K562 (cell line): ENCODE measurements around the gene COL23A1. TPM values are rescaled to one million over a fixed set of nuclear protein-coding genes. Genes with fewer than 3 reads are reported as not detected.

Experiments
- ATF3 ChIP-seq, 2 experiments: fragments of 450-650 bp in 1 of 2; sonication (generic) in 1 of 2; formaldehyde crosslinking in 1 of 2; IDR thresholded peaks in 1 of 2; conservative IDR thresholded peaks in 1 of 2; 2 replicates each; pipeline versions ENCODE4 v1.6.1 to v1.8.1; 2016 to 2023; ENCODE audit warnings: mild to moderate bottlenecking in 2 of 2, moderate library complexity in 2 of 2, inconsistent platforms in 1 of 2, missing genetic modification reagents in 1 of 2
- FOXK1 ChIP-seq: sonication (generic); formaldehyde crosslinking; IDR thresholded peaks from 2 replicates; pipeline ENCODE4 v1.8.0; 2022; ENCODE audit warnings: missing genetic modification reagents, mild to moderate bottlenecking, borderline replicate concordance
- IRF9 ChIP-seq: fragments of 450-650 bp; IDR thresholded peaks from 2 replicates; pipeline ENCODE4 v1.6.1; 2016; ENCODE audit warnings: missing biosample characterization, missing genetic modification characterization
- L3MBTL2 ChIP-seq: fragments of 450-650 bp; IDR thresholded peaks from 2 replicates; pipeline ENCODE4 v1.6.1; 2016; ENCODE audit warnings: mild to moderate bottlenecking, moderate library complexity
- MYC ChIP-seq, 2 experiments: fragments of 250-450 bp in 1 of 2; sonication (Bioruptor Pico) in 1 of 2; IDR thresholded peaks; 2 replicates each; pipeline versions ENCODE4 v1.5.1 to v1.6.1; 2012 to 2021; ENCODE audit warnings: low read depth in 2 of 2, borderline replicate concordance in 1 of 2, improper control_type of control experiment in 1 of 2, low read length in 1 of 2, mild to moderate bottlenecking in 1 of 2, moderate library complexity in 1 of 2
- RBM25 ChIP-seq: fragments of 200-400 bp; formaldehyde crosslinking; IDR thresholded peaks from 2 replicates; pipeline ENCODE4 v1.6.1; 2018; ENCODE audit warnings: low read length, low read depth, moderate library complexity; ENCODE audit not compliant: severe bottlenecking
- RCOR1 ChIP-seq, 2 experiments: IDR thresholded peaks; 2 replicates each; pipeline ENCODE4 v1.6.1; 2012; ENCODE audit warnings: low read depth in 2 of 2, low read length in 2 of 2, borderline replicate concordance in 1 of 2, improper control_type of control experiment in 1 of 2
- SMAD4 ChIP-seq: fragments of 250-450 bp; sonication (Bioruptor Pico); conservative IDR thresholded peaks from 2 replicates; pipeline ENCODE4 v1.8.0; 2021; ENCODE audit warnings: inconsistent platforms, mild to moderate bottlenecking, moderate library complexity
- ZBTB1 ChIP-seq: sonication (generic); formaldehyde crosslinking; IDR thresholded peaks from 2 replicates; pipeline ENCODE4 v1.8.1; 2023; ENCODE audit warnings: missing genetic modification reagents, low read depth, mild to moderate bottlenecking, borderline replicate concordance
- ZBTB40 ChIP-seq, 2 experiments: fragments of 450-650 bp in 1 of 2; sonication (generic) in 1 of 2; formaldehyde crosslinking in 1 of 2; IDR thresholded peaks; 2 replicates each; pipeline versions ENCODE4 v1.7.1 to v1.9.0; 2016 to 2022; ENCODE audit warnings: inconsistent platforms in 1 of 2, mild to moderate bottlenecking in 1 of 2, missing genetic modification reagents in 1 of 2
- ZNF224 ChIP-seq: sonication (generic); formaldehyde crosslinking; IDR thresholded peaks from 2 replicates; pipeline ENCODE4 v1.8.0; 2022; ENCODE audit warnings: mild to moderate bottlenecking, missing genetic modification reagents
- ZSCAN32 ChIP-seq: fragments of 450-650 bp; formaldehyde crosslinking; IDR thresholded peaks from 2 replicates; pipeline ENCODE4 v1.4.0; 2020; ENCODE audit warnings: mild to moderate bottlenecking, moderate library complexity
- ZZZ3 ChIP-seq: fragments of 450-650 bp; IDR thresholded peaks from 2 replicates; pipeline ENCODE4 v1.6.1; 2016; ENCODE audit warnings: antibody characterized with exemption, mild to moderate bottlenecking, moderate library complexity
- polyA plus RNA-seq, 8 experiments: library from polyadenylated mRNA; depleted of rRNA in 4 of 8; stranded (reverse) in 5 of 8; unstranded in 3 of 8; fragments of >200 nt; fragmentation: Nextera tagmentation in 2 of 8; fragmentation: Illumina TruSeq in 1 of 8; extraction: Ambion mirVana in 2 of 8; extraction: Trizol in 1 of 8; gene quantifications; 2 replicates each; pipeline versions ENCODE4 v1.2.1 to v1.2.3, GENCODE V29; 2011 to 2014; ENCODE audit warnings: inconsistent platforms in 1 of 8, missing spikeins in 1 of 8
- total RNA-seq, 7 experiments: library from RNA; depleted of rRNA in 6 of 7; stranded (reverse); fragments of >200 nt in 6 of 7; fragmentation: Illumina TruSeq in 2 of 7; extraction: Trizol in 2 of 7; gene quantifications; 2 replicates each; pipeline versions ENCODE4 v1.2.1 to v1.2.3, GENCODE V29; 2011 to 2021; ENCODE audit warnings: low replicate concordance in 1 of 7

The COL23A1 gene
- total and polyA plus RNA-seq, 9 of the 15 experiments (the other 6 are each of a cell fraction or from before 2014, with no cell fraction given): 0.09 TPM; not detected in 8

DNA sequence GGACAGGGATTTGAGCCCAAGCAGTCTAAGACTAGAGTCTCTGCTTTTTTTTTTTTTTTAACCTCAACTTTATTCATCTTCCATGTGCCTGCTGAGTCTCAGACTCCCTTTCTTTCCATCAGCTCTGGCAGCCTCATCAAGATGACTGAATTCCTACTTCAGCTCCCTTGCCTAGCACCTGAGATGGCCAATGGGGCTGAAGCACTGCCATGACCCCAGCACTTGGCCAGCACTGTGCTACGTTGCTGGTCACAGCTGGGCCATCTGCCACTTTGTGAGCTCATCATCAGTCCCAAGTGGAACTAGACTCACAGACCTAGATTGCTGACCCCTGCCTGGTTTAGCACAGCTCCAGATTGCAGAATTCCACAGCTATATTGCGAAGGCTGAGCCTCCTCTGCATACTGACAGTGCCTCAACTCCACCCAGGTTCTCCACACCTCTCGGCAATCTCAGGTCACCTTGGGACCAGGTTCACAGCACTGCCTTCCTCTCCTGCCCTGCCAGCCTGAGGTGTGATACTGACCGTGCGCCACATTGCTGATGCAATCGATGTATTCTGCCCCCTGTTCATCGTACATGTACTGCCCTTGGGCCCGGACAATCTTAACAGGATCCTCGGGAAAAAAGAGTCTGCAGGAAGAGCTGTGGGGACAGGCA, 359.2 kb downstream of the COL23A1 start (continued):
- TF ChIP-seq IRF9 (tag) (0 out of 2 replicates have a peak, but pooled peaks have one; percentile 42), SMAD4 (CRISPR knock-in tag) (0 out of 2 replicates have a peak, but pooled peaks have one; percentile 18), ZNF224 (CRISPR knock-in tag) (0 out of 2 replicates have a peak, but pooled peaks have one; percentile 25), ZSCAN32 (CRISPR knock-in tag) (peak; percentile 77; the same call in 1 of the 2 replicates), ZZZ3 (no peak), FOXK1 (CRISPR knock-in tag) (peak; percentile 79; the same call in 1 of the 2 replicates), MYC (IDR thresholded peaks at IDR 0.05; ENCODE audit: low read depth, low read length) (peak; percentile 51; the same call in 1 of the 2 replicates), MYC (CRISPR knock-in tag; IDR thresholded peaks at IDR 0.05; ENCODE audit: borderline replicate concordance, low read depth) (no peak), ATF3 (IDR thresholded peaks at IDR 0.05) (peak; percentile 89), ATF3 (CRISPR knock-in tag; conservative IDR thresholded peaks at IDR 0.05) (no peak), L3MBTL2 (peak; percentile 28; the same call in 1 of the 2 replicates), RCOR1 (IDR thresholded peaks at IDR 0.05; ENCODE audit: borderline replicate concordance in 1 of 2, low read depth in 2 of 2, low read length in 2 of 2) (no peak), ZBTB1 (0 out of 2 replicates have a peak, but pooled peaks have one; percentile 47), ZBTB40 (IDR thresholded peaks at IDR 0.05) (peak; percentile 82), ZBTB40 (CRISPR knock-in tag; IDR thresholded peaks at IDR 0.05) (no peak), RBM25 (no peak)
